SJSA1 (cell line): Measurements from ENCODE around the gene TNRC18. TPM values are rescaled to one million over a fixed set of nuclear protein-coding genes. Genes with fewer than 3 reads are reported as not detected.
"Not testable (repeated sequence)": the region's sequence is repeated elsewhere in the genome, so short reads cannot be mapped to it uniquely, and the experiment has no call there.

ENCODE experiments used
- DNase-seq, 2 experiments: peaks; one replicate each; pipeline ENCODE4 v3.0.0-alpha.2; 2015 to 2020; ENCODE audit warnings: low spot score in 2 of 2, low read depth in 1 of 2
- H3K27ac ChIP-seq: fragments of 250-450 bp; sonication (Bioruptor Pico); 2 replicates; pipeline ENCODE4 v1.5.1; 2020; ENCODE audit warnings: mild to moderate bottlenecking, moderate library complexity
- H3K27me3 ChIP-seq: fragments of 250-450 bp; sonication (Bioruptor Pico); replicated peaks from 2 replicates; pipeline ENCODE4 v1.5.1; 2020; ENCODE audit warnings: mild to moderate bottlenecking, moderate library complexity
- H3K36me3 ChIP-seq: fragments of 250-450 bp; sonication (Bioruptor Pico); 2 replicates; pipeline ENCODE4 v1.5.1; 2020; ENCODE audit warnings: mild to moderate bottlenecking
- H3K4me1 ChIP-seq: fragments of 250-450 bp; sonication (Bioruptor Pico); replicated peaks from 2 replicates; pipeline ENCODE4 v1.6.1; 2021; ENCODE audit warnings: mild to moderate bottlenecking
- H3K4me3 ChIP-seq: fragments of 250-450 bp; sonication (Bioruptor Pico); 2 replicates; pipeline ENCODE4 v1.5.1; 2020; ENCODE audit warnings: mild to moderate bottlenecking
- H3K9me3 ChIP-seq: fragments of 250-450 bp; sonication (Bioruptor Pico); replicated peaks from 2 replicates; pipeline ENCODE4 v1.5.1; 2020; ENCODE audit warnings: mild to moderate bottlenecking
- total RNA-seq: library from RNA; depleted of rRNA; stranded (reverse); fragments of >200 nt; shearing (Covaris generic); gene quantifications from 2 replicates; pipeline ENCODE4 v1.2.3, GENCODE V29; 2014

The TNRC18 gene
- total RNA-seq, 1 experiment from 2014 or later = 19.8 TPM

GRCh38 chr7:5377279-5377678, 46.4 kb downstream of the TNRC18 start:
- DNase-seq = no peak
- no peaks in the 10 kb centered on the region for H3K9me3 ChIP-seq
- no peaks in the 10 kb centered on the region; the same call in 1 of the 2 replicates for H3K4me1 ChIP-seq
- peaks cover 19% of the 10 kb centered on the region for H3K36me3 ChIP-seq
- no peak overlapping the region for H3K27ac ChIP-seq
- H3K4me3 ChIP-seq = no peak overlapping the region
- H3K27me3 ChIP-seq = no peaks in the 10 kb centered on the region

GRCh38 chr7:5375925-5376324, 47.7 kb downstream of the TNRC18 start:
- Histone ChIP-seq H3K27ac (no peak overlapping the region), H3K4me3 (no peak overlapping the region), H3K27me3 (no peaks in the 10 kb centered on the region), H3K9me3 (no peaks in the 10 kb centered on the region), H3K36me3 (peaks cover 26% of the 10 kb centered on the region), H3K4me1 (no peaks in the 10 kb centered on the region)
- no peak for DNase-seq

- no peak overlapping the region for H3K27ac ChIP-seq
- no peak overlapping the region for H3K4me3 ChIP-seq
- DNase-seq = no peak
- H3K9me3 ChIP-seq = no peaks in the 10 kb centered on the region
- H3K36me3 ChIP-seq = peaks cover 36% of the 10 kb centered on the region
- H3K27me3 ChIP-seq = no peaks in the 10 kb centered on the region
- no peaks in the 10 kb centered on the region for H3K4me1 ChIP-seq
These were observed 49.2 kb downstream of the TNRC18 start for GRCh38 chr7:5374464-5374863.

GRCh38 chr7:5373300-5373699, 50.3 kb downstream of the TNRC18 start:
- H3K27me3 ChIP-seq = no peaks in the 10 kb centered on the region
- H3K4me3 ChIP-seq = no peak overlapping the region
- DNase-seq = no peak
- no peak overlapping the region for H3K27ac ChIP-seq
- no peaks in the 10 kb centered on the region for H3K4me1 ChIP-seq
- H3K36me3 ChIP-seq = peaks cover 38% of the 10 kb centered on the region
- H3K9me3 ChIP-seq = no peaks in the 10 kb centered on the region

GRCh38 chr7:5370454-5371353, 52.9 kb downstream of the TNRC18 start:
- H3K36me3 ChIP-seq = peaks cover 33% of the 10 kb centered on the region
- no peaks in the 10 kb centered on the region for H3K9me3 ChIP-seq
- no peaks in the 10 kb centered on the region for H3K4me1 ChIP-seq
- H3K4me3 ChIP-seq = no peak overlapping the region
- no peak overlapping the region for H3K27ac ChIP-seq
- DNase-seq = no peak
- H3K27me3 ChIP-seq = no peaks in the 10 kb centered on the region

- Histone ChIP-seq H3K27ac (no peak overlapping the region), H3K36me3 (peaks cover 22% of the 10 kb centered on the region), H3K9me3 (no peaks in the 10 kb centered on the region), H3K27me3 (no peaks in the 10 kb centered on the region), H3K4me1 (no peaks in the 10 kb centered on the region), H3K4me3 (no peak overlapping the region)
- DNase-seq = no peak
These were observed 56.0 kb downstream of the TNRC18 start for GRCh38 chr7:5367661-5368060.

GRCh38 chr7:5365976-5366625, 57.5 kb downstream of the TNRC18 start:
- H3K27me3 ChIP-seq, H3K9me3 ChIP-seq, H3K4me3 ChIP-seq, H3K27ac ChIP-seq, H3K4me1 ChIP-seq: not testable (repeated sequence)
- peaks cover 29% of the 10 kb centered on the region for H3K36me3 ChIP-seq
- DNase-seq = peak; percentile 66 to 78

GRCh38 chr7:5363729-5364128, 59.9 kb downstream of the TNRC18 start:
- H3K9me3 ChIP-seq = no peaks in the 10 kb centered on the region; the same call in 1 of the 2 replicates
- DNase-seq = no peak
- H3K27ac ChIP-seq = no peak overlapping the region
- no peaks in the 10 kb centered on the region for H3K27me3 ChIP-seq
- H3K4me1 ChIP-seq = no peaks in the 10 kb centered on the region
- peaks cover 32% of the 10 kb centered on the region for H3K36me3 ChIP-seq
- H3K4me3 ChIP-seq = no peak overlapping the region

- Histone ChIP-seq H3K27me3 (no peaks in the 10 kb centered on the region), H3K4me1 (no peaks in the 10 kb centered on the region), H3K27ac (no peak overlapping the region), H3K9me3 (no peaks in the 10 kb centered on the region; the same call in 1 of the 2 replicates), H3K4me3 (no peak overlapping the region), H3K36me3 (peaks cover 42% of the 10 kb centered on the region)
- no peak for DNase-seq
These were observed 61.2 kb downstream of the TNRC18 start for GRCh38 chr7:5362466-5362865.

GRCh38 chr7:5361446-5362127, 62.0 kb downstream of the TNRC18 start:
- Histone ChIP-seq H3K9me3 (no peaks in the 10 kb centered on the region; the same call in 1 of the 2 replicates), H3K36me3 (peaks cover 45% of the 10 kb centered on the region), H3K4me3 (no peak overlapping the region), H3K27me3 (no peaks in the 10 kb centered on the region), H3K4me1 (no peaks in the 10 kb centered on the region), H3K27ac (no peak overlapping the region)
- DNase-seq = no peak

GRCh38 chr7:5360971-5361370, 62.7 kb downstream of the TNRC18 start:
- Histone ChIP-seq H3K4me3 (no peak overlapping the region), H3K27ac (no peak overlapping the region), H3K4me1 (no peaks in the 10 kb centered on the region), H3K27me3 (no peaks in the 10 kb centered on the region), H3K36me3 (peaks cover 50% of the 10 kb centered on the region), H3K9me3 (no peaks in the 10 kb centered on the region; the same call in 1 of the 2 replicates)
- DNase-seq = no peak

- Histone ChIP-seq H3K27me3 (no peaks in the 10 kb centered on the region), H3K36me3 (peaks cover 47% of the 10 kb centered on the region)
- no peak for DNase-seq
These were observed 63.2 kb downstream of the TNRC18 start for GRCh38 chr7:5360451-5360850.

GRCh38 chr7:5360021-5360420, 63.6 kb downstream of the TNRC18 start:
- not testable (repeated sequence) for H3K4me3 ChIP-seq, H3K27ac ChIP-seq, H3K27me3 ChIP-seq, DNase-seq, H3K4me1 ChIP-seq, H3K9me3 ChIP-seq
- H3K36me3 ChIP-seq = peaks cover 47% of the 10 kb centered on the region

More at GRCh38 chr7:5360451-5360850, 63.2 kb downstream of the TNRC18 start:
- Histone ChIP-seq H3K4me1 (no peaks in the 10 kb centered on the region), H3K9me3 (no peaks in the 10 kb centered on the region; the same call in 1 of the 2 replicates), H3K27ac (no peak overlapping the region), H3K4me3 (no peak overlapping the region)

GRCh38 chr7:5359344-5359743, 64.3 kb downstream of the TNRC18 start:
- DNase-seq = no peak
- H3K9me3 ChIP-seq = no peaks in the 10 kb centered on the region; the same call in 1 of the 2 replicates
- H3K4me1 ChIP-seq = no peaks in the 10 kb centered on the region
- H3K4me3 ChIP-seq = no peak overlapping the region
- no peaks in the 10 kb centered on the region for H3K27me3 ChIP-seq
- H3K27ac ChIP-seq = no peak overlapping the region
- H3K36me3 ChIP-seq = peaks cover 47% of the 10 kb centered on the region
